Sigmoid colon (tissue), 7 donors: Measurements from ENCODE around the gene TNFRSF14. TPM values are rescaled to one million over a fixed set of nuclear protein-coding genes. Genes with fewer than 3 reads are reported as not detected.

Source experiments
- DNase-seq: peaks from one replicate; pipeline ENCODE4 v3.0.0-alpha.2; 2019
- H3K27ac ChIP-seq, 4 donors: fragments of 200-600 bp; sonication (generic); one replicate each; pipeline ENCODE4 v1.5.1; 2016 to 2019; ENCODE audit warnings: mild to moderate bottlenecking in 1 of 4
- H3K27me3 ChIP-seq, 3 donors: fragments of 200-600 bp; sonication (generic); one replicate each; pipeline ENCODE4 v1.5.1; 2019; ENCODE audit warnings: mild to moderate bottlenecking in 1 of 3
- H3K36me3 ChIP-seq, 4 donors: fragments of 200-600 bp; sonication (generic); one replicate each; pipeline ENCODE4 v1.5.1; 2016 to 2019
- H3K4me1 ChIP-seq, 4 donors: fragments of 200-600 bp; sonication (generic); one replicate each; pipeline ENCODE4 v1.5.1; 2017 to 2019
- H3K4me3 ChIP-seq, 4 donors: fragments of 200-600 bp; sonication (generic); one replicate each; pipeline ENCODE4 v1.5.1; 2017 to 2019; ENCODE audit warnings: mild to moderate bottlenecking in 2 of 4, moderate library complexity in 1 of 4
- H3K9me3 ChIP-seq, 4 donors: fragments of 200-600 bp in 3 of 4; sonication (generic) in 3 of 4; one replicate each; pipeline versions ENCODE4 v1.5.1 to v1.6.1; 2013 to 2019
- EP300 ChIP-seq, 4 donors: sonication (generic); formaldehyde crosslinking; IDR thresholded peaks; one replicate each; pipeline ENCODE4 v1.6.1; 2017; ENCODE audit warnings: antibody characterized with exemption in 4 of 4
- POLR2A ChIP-seq, 2 donors: fragments of 450-650 bp; IDR thresholded peaks; one replicate each; pipeline ENCODE4 v1.6.1; 2016; ENCODE audit warnings: antibody characterized with exemption in 2 of 2, mild to moderate bottlenecking in 2 of 2, moderate library complexity in 2 of 2
- POLR2AphosphoS5 ChIP-seq, 4 donors: sonication (generic); formaldehyde crosslinking; IDR thresholded peaks; one replicate each; pipeline ENCODE4 v1.6.1; 2017; ENCODE audit warnings: antibody characterized with exemption in 4 of 4
- WGBS, 2 donors: extraction: QIAGEN DNeasy Blood & Tissue Kit; methylation state at CpG; one replicate each; pipeline ENCODE4 v1.1.7; 2013; 5-methylcytosine and 5-hydroxymethylcytosine counted together
- intact Hi-C: fragments of 100-400 bp; cut with DNase I; formaldehyde crosslinking; loops from one replicate; pipeline ENCODE4 v1.15.1; 2023
- polyA plus RNA-seq, 3 donors: library from polyadenylated mRNA; stranded (reverse); fragments of 200-250 nt; gene quantifications; one replicate each; pipeline ENCODE4 v1.2.3, GENCODE V29; 2013
- total RNA-seq, 4 donors: library from RNA; depleted of rRNA; stranded (reverse); fragments of >200 nt; gene quantifications; one replicate each; pipeline ENCODE4 v1.1.0, GENCODE V29; 2016
- TF ChIP-seq, protein P1 (sequence below), 4 experiments: fragments of 450-650 bp in 3 of 4; fragments of 200-600 bp in 1 of 4; IDR thresholded peaks; one replicate each; pipeline ENCODE4 v1.5.1; 2016 to 2019; ENCODE audit warnings: antibody characterized with exemption in 4 of 4, mild to moderate bottlenecking in 3 of 4, moderate library complexity in 2 of 4
- donor health status: healthy with polysubstance abuse.
- donor health status: Bipolar disorder and iron deficiency.
- donor health status: healthy.

Gene TNFRSF14
- total and polyA plus RNA-seq, 7 donors, result 37.5 to 185 (median 64.5) TPM

DNA sequence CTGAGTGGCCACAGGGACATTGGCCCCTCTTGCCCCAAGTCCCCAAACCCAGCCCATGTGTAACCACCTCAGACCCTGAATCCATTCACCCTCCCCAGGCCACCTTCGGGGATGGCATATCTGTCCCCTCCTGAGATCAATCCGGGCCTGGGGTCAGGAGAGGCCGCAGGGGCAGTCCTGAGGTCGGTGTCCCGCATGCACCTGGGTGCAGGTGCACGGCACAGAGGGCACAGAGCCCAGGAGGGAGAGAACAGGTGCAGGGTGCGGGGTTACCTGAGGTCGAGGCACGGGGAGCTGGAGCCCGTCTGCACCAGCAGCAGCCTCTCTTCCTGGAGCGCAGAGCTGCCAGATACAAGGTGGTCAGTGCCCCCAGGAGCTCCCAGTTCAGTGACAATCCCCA is 46.6 kb upstream of the TNFRSF14 start:
- DNase-seq, result no peak
- no peak overlapping the region for H3K27ac ChIP-seq
- peaks cover 0 to 15% (median 5%) of the 10 kb centered on the region in 4 donors for H3K4me1 ChIP-seq
- H3K27me3 ChIP-seq, result peaks cover 2 to 15% (median 5%) of the 10 kb centered on the region in 3 donors
- no peak overlapping the region for H3K4me3 ChIP-seq
- intact Hi-C loops, result no loop called here
- peaks cover 50 to 72% (median 60%) of the 10 kb centered on the region in 4 donors for H3K36me3 ChIP-seq
- no peak for TF ChIP-seq EP300 (IDR thresholded peaks at IDR 0.05)
- TF ChIP-seq POLR2AphosphoS5 (IDR thresholded peaks at IDR 0.05), result no peak
- TF ChIP-seq POLR2A (IDR thresholded peaks at IDR 0.05), result no peak
- TF ChIP-seq, protein P1, sequence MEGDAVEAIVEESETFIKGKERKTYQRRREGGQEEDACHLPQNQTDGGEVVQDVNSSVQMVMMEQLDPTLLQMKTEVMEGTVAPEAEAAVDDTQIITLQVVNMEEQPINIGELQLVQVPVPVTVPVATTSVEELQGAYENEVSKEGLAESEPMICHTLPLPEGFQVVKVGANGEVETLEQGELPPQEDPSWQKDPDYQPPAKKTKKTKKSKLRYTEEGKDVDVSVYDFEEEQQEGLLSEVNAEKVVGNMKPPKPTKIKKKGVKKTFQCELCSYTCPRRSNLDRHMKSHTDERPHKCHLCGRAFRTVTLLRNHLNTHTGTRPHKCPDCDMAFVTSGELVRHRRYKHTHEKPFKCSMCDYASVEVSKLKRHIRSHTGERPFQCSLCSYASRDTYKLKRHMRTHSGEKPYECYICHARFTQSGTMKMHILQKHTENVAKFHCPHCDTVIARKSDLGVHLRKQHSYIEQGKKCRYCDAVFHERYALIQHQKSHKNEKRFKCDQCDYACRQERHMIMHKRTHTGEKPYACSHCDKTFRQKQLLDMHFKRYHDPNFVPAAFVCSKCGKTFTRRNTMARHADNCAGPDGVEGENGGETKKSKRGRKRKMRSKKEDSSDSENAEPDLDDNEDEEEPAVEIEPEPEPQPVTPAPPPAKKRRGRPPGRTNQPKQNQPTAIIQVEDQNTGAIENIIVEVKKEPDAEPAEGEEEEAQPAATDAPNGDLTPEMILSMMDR (IDR thresholded peaks at IDR 0.05), result no peak
- H3K9me3 ChIP-seq, result no peaks in the 10 kb centered on the region
- WGBS, 2 donors, result 56 to 84% methylated on average over 11 of the region's 11 CpGs

DNA sequence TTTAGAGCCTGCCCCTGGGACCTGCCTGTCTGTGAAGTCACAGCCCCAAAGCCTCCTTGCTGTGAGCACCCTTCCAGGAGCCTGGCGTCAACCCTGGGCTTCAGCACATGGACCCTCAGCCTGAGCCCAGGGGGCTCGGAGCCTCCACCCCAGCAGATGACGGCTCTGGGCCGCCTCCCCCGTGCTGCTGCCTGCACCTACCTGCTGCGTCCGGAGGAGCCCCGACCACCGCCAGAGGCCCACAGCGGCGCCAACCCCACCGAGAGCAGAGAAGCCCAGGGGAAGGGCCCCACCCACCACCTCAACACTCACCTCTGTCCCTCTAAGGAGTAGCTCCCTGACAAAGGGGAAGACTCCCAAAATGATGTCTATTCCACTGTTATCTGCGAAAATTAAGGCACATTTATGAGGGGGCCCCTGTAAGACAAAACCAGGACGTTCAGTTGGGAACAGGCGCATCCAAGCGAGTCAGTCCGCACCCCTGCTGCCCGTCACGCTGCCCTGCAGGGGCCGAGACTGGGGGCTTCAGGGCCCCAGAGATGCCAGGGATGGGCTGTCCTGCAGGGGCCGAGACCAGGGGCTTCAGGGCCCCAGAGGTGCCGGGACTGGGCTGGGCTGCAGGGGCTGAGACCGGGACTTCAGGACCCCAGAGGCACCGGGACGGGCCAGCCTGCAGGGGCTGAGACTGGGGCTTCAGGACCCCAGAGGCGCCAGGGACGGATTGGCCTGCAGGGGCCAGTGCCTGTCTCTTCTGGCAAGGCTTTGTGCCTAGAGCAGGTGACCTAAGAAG is 45.6 kb upstream of the TNFRSF14 start:
- H3K27me3 ChIP-seq, result peaks cover 0 to 5% (median 0%) of the 10 kb centered on the region in 3 donors
- no peak overlapping the region for H3K4me3 ChIP-seq
- H3K9me3 ChIP-seq, result no peaks in the 10 kb centered on the region
- no peak for DNase-seq
- no peak overlapping the region for H3K27ac ChIP-seq
- WGBS, 2 donors, result 94 to 95% methylated on average over 27 of the region's 27 CpGs
- peaks cover 58 to 82% (median 68%) of the 10 kb centered on the region in 4 donors for H3K36me3 ChIP-seq
- intact Hi-C loops, result no loop called here
- H3K4me1 ChIP-seq, result peaks cover 0 to 8% (median 0%) of the 10 kb centered on the region in 4 donors
- TF ChIP-seq POLR2A (IDR thresholded peaks at IDR 0.05) (no peak), POLR2AphosphoS5 (IDR thresholded peaks at IDR 0.05) (no peak), EP300 (IDR thresholded peaks at IDR 0.05) (no peak)
- TF ChIP-seq, protein P1 (IDR thresholded peaks at IDR 0.05), result no peak

DNA sequence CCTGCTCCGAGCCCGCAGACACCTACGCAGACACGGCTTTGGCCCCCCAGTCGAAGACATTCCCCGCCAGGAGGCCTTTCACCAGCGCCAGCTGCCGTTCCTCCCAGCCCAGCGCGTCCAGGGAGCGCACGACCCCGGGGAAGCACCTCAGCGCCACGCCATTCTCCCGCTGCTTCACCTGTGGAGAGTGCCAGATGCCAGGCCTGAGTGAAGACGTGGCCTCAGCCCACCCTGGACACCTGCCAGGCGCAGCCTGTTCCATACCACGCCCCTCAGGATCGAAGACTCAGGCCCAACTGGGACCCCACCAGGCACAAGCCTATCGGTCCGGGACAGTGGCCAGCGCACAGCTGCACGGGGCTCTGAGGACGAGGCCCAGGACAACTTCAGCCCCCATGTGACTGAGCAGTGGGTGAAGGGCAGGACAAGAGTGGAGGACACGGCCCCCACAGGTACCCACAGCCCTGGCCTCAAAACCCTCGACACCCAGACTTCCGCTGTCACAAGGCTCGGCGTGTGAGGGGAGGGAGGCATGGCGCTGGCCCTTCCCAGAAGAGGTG is 43.2 kb upstream of the TNFRSF14 start:
- H3K27me3 ChIP-seq, result no peaks in the 10 kb centered on the region

DNA sequence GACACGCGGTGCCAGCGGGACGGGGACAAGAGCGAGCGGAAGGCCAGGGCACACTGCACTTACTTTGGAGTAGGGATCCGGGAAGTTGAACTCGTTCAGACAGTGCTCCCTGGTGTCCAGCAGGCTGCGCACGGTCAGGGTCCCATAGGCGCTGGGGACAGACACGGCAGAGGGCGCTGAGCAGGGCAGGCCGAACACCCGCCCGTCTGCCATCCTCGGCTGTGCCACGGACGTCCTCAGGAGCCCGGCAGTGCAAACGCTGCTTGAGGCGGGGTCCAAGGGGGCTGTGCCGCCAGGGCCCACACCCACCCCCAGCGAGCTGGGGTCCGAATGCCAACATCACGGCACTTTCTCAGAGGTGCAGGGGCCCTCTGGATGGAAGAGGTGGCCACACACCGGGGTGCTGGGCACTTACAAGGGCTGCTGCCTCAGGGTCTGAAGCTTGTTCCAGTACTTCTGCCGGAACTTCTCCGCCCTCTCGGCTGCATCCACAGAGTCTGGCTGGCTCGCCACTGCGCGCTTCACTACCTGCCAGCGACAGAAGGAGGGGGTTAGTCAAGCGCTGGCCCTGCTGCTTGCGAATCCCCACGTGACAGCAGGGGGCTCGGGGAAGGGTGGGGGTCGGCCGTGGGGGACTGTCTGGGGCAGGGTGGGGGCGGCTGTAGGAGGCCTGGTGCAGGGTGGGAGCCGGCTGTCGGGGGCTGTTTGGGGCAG is 42.1 kb upstream of the TNFRSF14 start:
- Histone ChIP-seq H3K4me3 (no peak overlapping the region), H3K9me3 (no peaks in the 10 kb centered on the region), H3K27me3 (no peaks in the 10 kb centered on the region), H3K27ac (no peak overlapping the region), H3K4me1 (no peaks in the 10 kb centered on the region), H3K36me3 (peaks cover 87 to 100% (median 94%) of the 10 kb centered on the region in 4 donors)
- intact Hi-C loops, result no loop called here
- no peak for DNase-seq
- 95% methylated on average over 43 of the region's 43 CpGs for WGBS, 2 donors
- no peak for TF ChIP-seq EP300 (IDR thresholded peaks at IDR 0.05)
- TF ChIP-seq POLR2A (IDR thresholded peaks at IDR 0.05), result no peak
- TF ChIP-seq, protein P1 (IDR thresholded peaks at IDR 0.05), result no peak
- TF ChIP-seq POLR2AphosphoS5 (IDR thresholded peaks at IDR 0.05), result no peak

More for the DNA sequence above, 43.2 kb upstream of the TNFRSF14 start:
- H3K27ac ChIP-seq, result no peak overlapping the region
- peaks cover 79 to 100% (median 89%) of the 10 kb centered on the region in 4 donors for H3K36me3 ChIP-seq
- WGBS, 2 donors, result 93% methylated on average over 31 of the region's 31 CpGs
- intact Hi-C loops, result no loop called here
- no peaks in the 10 kb centered on the region for H3K9me3 ChIP-seq
- H3K4me3 ChIP-seq, result no peak overlapping the region
- no peaks in the 10 kb centered on the region for H3K4me1 ChIP-seq
- no peak for DNase-seq
- TF ChIP-seq EP300 (IDR thresholded peaks at IDR 0.05), result no peak
- no peak for TF ChIP-seq POLR2A (IDR thresholded peaks at IDR 0.05)
- TF ChIP-seq POLR2AphosphoS5 (IDR thresholded peaks at IDR 0.05), result no peak
- TF ChIP-seq, protein P1 (IDR thresholded peaks at IDR 0.05), result no peak
